T-helper 17 cell (primary cell): ENCODE results near the gene SWT1. TPM values are rescaled to one million over a fixed set of nuclear protein-coding genes. Genes with fewer than 3 reads are reported as not detected.
"Not testable (repeated sequence)": the region's sequence is repeated elsewhere in the genome, so short reads cannot be mapped to it uniquely, and the experiment has no call there.

Source experiments
- ATAC-seq: fragments of 150-1000 bp; cut with Tn5 transposase; 2 replicates; pipeline ENCODE4 v1.10.0; 2021; ENCODE audit warnings: mild to moderate bottlenecking, moderate library complexity
- DNase-seq, 3 donors: peaks; one replicate each; pipeline versions ENCODE4 v3.0.0 to v3.0.0-alpha.2; 2020 to 2021
- H3K9me3 ChIP-seq: one replicate; pipeline ENCODE4 v1.7.0; 2013; ENCODE audit warnings: low read length, mild to moderate bottlenecking; ENCODE audit not compliant: control insufficient read depth, poor library complexity, severe bottlenecking
- H3K27ac Mint-ChIP-seq: one replicate; pipeline ENCODE4 v1.8.0; 2022; ENCODE audit warnings: mild to moderate bottlenecking, moderate library complexity, mixed read lengths
- H3K27me3 Mint-ChIP-seq: one replicate; pipeline ENCODE4 v1.8.0; 2022; ENCODE audit warnings: mixed read lengths
- H3K36me3 Mint-ChIP-seq: one replicate; pipeline ENCODE4 v1.8.0; 2022; ENCODE audit warnings: low read depth, mixed read lengths
- H3K4me1 Mint-ChIP-seq: one replicate; pipeline ENCODE4 v1.8.0; 2022; ENCODE audit warnings: mild to moderate bottlenecking, mixed read lengths
- H3K4me3 Mint-ChIP-seq: one replicate; pipeline ENCODE4 v1.8.0; 2022; ENCODE audit warnings: mild to moderate bottlenecking, moderate library complexity, mixed read lengths
- total RNA-seq, 4 donors: library from RNA in 2 of 4; stranded (reverse) in 2 of 4; gene quantifications; one replicate each; pipeline ENCODE4 v1.2.3 and lab custom pipeline; 2022 to 2026

The SWT1 gene
- total RNA-seq, 2 donors from 2014 or later: 6.6 to 7.5 TPM

- peak; percentile 85 for ATAC-seq
- no peaks in the 10 kb centered on the region for H3K27me3 Mint-ChIP-seq
- peak overlapping the region; percentile 89 for H3K27ac Mint-ChIP-seq
- peaks cover 3% of the 10 kb centered on the region for H3K36me3 Mint-ChIP-seq
- peak overlapping the region; percentile 53 for H3K4me3 Mint-ChIP-seq
- no peak for DNase-seq
- peaks cover 23% of the 10 kb centered on the region for H3K4me1 Mint-ChIP-seq
- no peaks in the 10 kb centered on the region for H3K9me3 ChIP-seq
Measured at GRCh38 chr1:185241127-185241526, 84.2 kb downstream of the SWT1 start.

- Mint-ChIP-seq H3K27ac (no peak overlapping the region), H3K36me3 (peaks cover 3% of the 10 kb centered on the region), H3K4me3 (no peak overlapping the region), H3K27me3 (no peaks in the 10 kb centered on the region), H3K4me1 (peaks cover 19% of the 10 kb centered on the region)
- H3K9me3 ChIP-seq: no peaks in the 10 kb centered on the region
- ATAC-seq (no peak), DNase-seq (no peak)
Measured at GRCh38 chr1:185244015-185244747, 87.2 kb downstream of the SWT1 start.

GRCh38 chr1:185245466-185245865 lies 88.5 kb downstream of the SWT1 start:
- no peaks in the 10 kb centered on the region for H3K9me3 ChIP-seq
- no peak for ATAC-seq
- peaks cover 3% of the 10 kb centered on the region for H3K36me3 Mint-ChIP-seq
- peaks cover 12% of the 10 kb centered on the region for H3K4me1 Mint-ChIP-seq
- DNase-seq: no peak
- H3K27ac Mint-ChIP-seq: no peak overlapping the region
- no peak overlapping the region for H3K4me3 Mint-ChIP-seq
- no peaks in the 10 kb centered on the region for H3K27me3 Mint-ChIP-seq

GRCh38 chr1:185249563-185249962 lies 92.6 kb downstream of the SWT1 start:
- DNase-seq: no peak
- no peak for ATAC-seq
- no peak overlapping the region for H3K4me3 Mint-ChIP-seq
- peaks cover 5% of the 10 kb centered on the region for H3K4me1 Mint-ChIP-seq
- H3K27ac Mint-ChIP-seq: no peak overlapping the region
- no peaks in the 10 kb centered on the region for H3K27me3 Mint-ChIP-seq
- no peaks in the 10 kb centered on the region for H3K36me3 Mint-ChIP-seq
- H3K9me3 ChIP-seq: no peaks in the 10 kb centered on the region

- peaks cover 5% of the 10 kb centered on the region for H3K4me1 Mint-ChIP-seq
- DNase-seq (no peak), ATAC-seq (no peak)
- H3K9me3 ChIP-seq: no peaks in the 10 kb centered on the region
- no peaks in the 10 kb centered on the region for H3K27me3 Mint-ChIP-seq
- no peaks in the 10 kb centered on the region for H3K36me3 Mint-ChIP-seq
- no peak overlapping the region for H3K4me3 Mint-ChIP-seq
- H3K27ac Mint-ChIP-seq: no peak overlapping the region
Measured at GRCh38 chr1:185250063-185250462, 93.1 kb downstream of the SWT1 start.

- not testable (repeated sequence) for H3K27me3 Mint-ChIP-seq, ATAC-seq, H3K4me1 Mint-ChIP-seq, DNase-seq, H3K27ac Mint-ChIP-seq, H3K36me3 Mint-ChIP-seq, H3K9me3 ChIP-seq, H3K4me3 Mint-ChIP-seq
Measured at GRCh38 chr1:185251928-185252327, 95.0 kb downstream of the SWT1 start.

GRCh38 chr1:185252404-185252803 lies 95.4 kb downstream of the SWT1 start:
- DNase-seq, H3K4me1 Mint-ChIP-seq, H3K36me3 Mint-ChIP-seq, H3K4me3 Mint-ChIP-seq, H3K27me3 Mint-ChIP-seq, ATAC-seq, H3K9me3 ChIP-seq, H3K27ac Mint-ChIP-seq: not testable (repeated sequence)

- H3K4me1 Mint-ChIP-seq, H3K36me3 Mint-ChIP-seq, H3K4me3 Mint-ChIP-seq, H3K9me3 ChIP-seq, DNase-seq, H3K27ac Mint-ChIP-seq, H3K27me3 Mint-ChIP-seq, ATAC-seq: not testable (repeated sequence)
Measured at GRCh38 chr1:185255595-185255994, 98.6 kb downstream of the SWT1 start.

GRCh38 chr1:185257116-185257949 lies 100.4 kb downstream of the SWT1 start:
- Mint-ChIP-seq H3K4me3 (peak overlapping the region; percentile 49), H3K27ac (peak overlapping the region; percentile 46)
- H3K9me3 ChIP-seq, H3K4me1 Mint-ChIP-seq, DNase-seq, H3K36me3 Mint-ChIP-seq, H3K27me3 Mint-ChIP-seq, ATAC-seq: not testable (repeated sequence)

GRCh38 chr1:185257950-185258208 lies 100.9 kb downstream of the SWT1 start:
- ATAC-seq: no peak
- peak overlapping the region; percentile 46 for H3K27ac Mint-ChIP-seq
- no peaks in the 10 kb centered on the region for H3K27me3 Mint-ChIP-seq
- DNase-seq: no peak
- no peaks in the 10 kb centered on the region for H3K9me3 ChIP-seq
- H3K36me3 Mint-ChIP-seq: peaks cover 4% of the 10 kb centered on the region
- peaks cover 6% of the 10 kb centered on the region for H3K4me1 Mint-ChIP-seq
- no peak overlapping the region for H3K4me3 Mint-ChIP-seq

GRCh38 chr1:185258676-185259075 lies 101.7 kb downstream of the SWT1 start:
- ATAC-seq (no peak), DNase-seq (no peak)
- no peaks in the 10 kb centered on the region for H3K9me3 ChIP-seq
- H3K27me3 Mint-ChIP-seq: no peaks in the 10 kb centered on the region
- peak overlapping the region; percentile 46 for H3K27ac Mint-ChIP-seq
- H3K4me3 Mint-ChIP-seq: no peak overlapping the region
- peaks cover 6% of the 10 kb centered on the region for H3K4me1 Mint-ChIP-seq
- H3K36me3 Mint-ChIP-seq: peaks cover 4% of the 10 kb centered on the region

- Mint-ChIP-seq H3K27ac (no peak overlapping the region), H3K27me3 (no peaks in the 10 kb centered on the region), H3K4me3 (no peak overlapping the region), H3K36me3 (peaks cover 4% of the 10 kb centered on the region), H3K4me1 (peaks cover 6% of the 10 kb centered on the region)
- no peak for ATAC-seq
- DNase-seq: no peak
- H3K9me3 ChIP-seq: no peaks in the 10 kb centered on the region
Measured at GRCh38 chr1:185260611-185261010, 103.6 kb downstream of the SWT1 start.

GRCh38 chr1:185262151-185262550 lies 105.2 kb downstream of the SWT1 start:
- no peak for ATAC-seq
- H3K27ac Mint-ChIP-seq: no peak overlapping the region

GRCh38 chr1:185263292-185263691 lies 106.3 kb downstream of the SWT1 start:
- H3K4me1 Mint-ChIP-seq: peaks cover 4% of the 10 kb centered on the region
- H3K9me3 ChIP-seq: no peaks in the 10 kb centered on the region
- ATAC-seq (no peak), DNase-seq (no peak)
- H3K27ac Mint-ChIP-seq: no peak overlapping the region
- H3K36me3 Mint-ChIP-seq: peaks cover 4% of the 10 kb centered on the region
- H3K27me3 Mint-ChIP-seq: no peaks in the 10 kb centered on the region
- H3K4me3 Mint-ChIP-seq: no peak overlapping the region

More at GRCh38 chr1:185262151-185262550, 105.2 kb downstream of the SWT1 start:
- no peak overlapping the region for H3K4me3 Mint-ChIP-seq
- H3K27me3 Mint-ChIP-seq: no peaks in the 10 kb centered on the region
- H3K4me1 Mint-ChIP-seq: peaks cover 4% of the 10 kb centered on the region
- no peaks in the 10 kb centered on the region for H3K9me3 ChIP-seq
- DNase-seq: no peak
- peaks cover 4% of the 10 kb centered on the region for H3K36me3 Mint-ChIP-seq
